Measurements from ENCODE around the gene IRF2BP1. TPM values are rescaled to one million over a fixed set of nuclear protein-coding genes. Genes with fewer than 3 reads are reported as not detected.

IRF2BP1 gene, protein sequence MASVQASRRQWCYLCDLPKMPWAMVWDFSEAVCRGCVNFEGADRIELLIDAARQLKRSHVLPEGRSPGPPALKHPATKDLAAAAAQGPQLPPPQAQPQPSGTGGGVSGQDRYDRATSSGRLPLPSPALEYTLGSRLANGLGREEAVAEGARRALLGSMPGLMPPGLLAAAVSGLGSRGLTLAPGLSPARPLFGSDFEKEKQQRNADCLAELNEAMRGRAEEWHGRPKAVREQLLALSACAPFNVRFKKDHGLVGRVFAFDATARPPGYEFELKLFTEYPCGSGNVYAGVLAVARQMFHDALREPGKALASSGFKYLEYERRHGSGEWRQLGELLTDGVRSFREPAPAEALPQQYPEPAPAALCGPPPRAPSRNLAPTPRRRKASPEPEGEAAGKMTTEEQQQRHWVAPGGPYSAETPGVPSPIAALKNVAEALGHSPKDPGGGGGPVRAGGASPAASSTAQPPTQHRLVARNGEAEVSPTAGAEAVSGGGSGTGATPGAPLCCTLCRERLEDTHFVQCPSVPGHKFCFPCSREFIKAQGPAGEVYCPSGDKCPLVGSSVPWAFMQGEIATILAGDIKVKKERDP
- 14.5 TPM for polyA plus RNA-seq (ENCODE audit: insufficient read length)
- long read RNA-seq, donor 1, transcript IRF2BP1-201 (1 exons, 2,564 nt) = major isoform, 30 of 30 reads
- long read RNA-seq, donor 1, partial matches to known transcripts = 0 of 30 reads
- long read RNA-seq, donor 1, other reads (novel, unspliced or antisense) = 0 of 30 reads
- long read RNA-seq, donor 2, transcript IRF2BP1-201 (1 exons, 2,564 nt) = major isoform, 19 of 19 reads
- long read RNA-seq, donor 2, partial matches to known transcripts = 0 of 19 reads
- long read RNA-seq, donor 2, other reads (novel, unspliced or antisense) = 0 of 19 reads
- long read RNA-seq, donor 3, transcript IRF2BP1-201 (1 exons, 2,564 nt) = major isoform, 12 of 12 reads
- long read RNA-seq, donor 3, partial matches to known transcripts = 0 of 12 reads
- long read RNA-seq, donor 3, other reads (novel, unspliced or antisense) = 0 of 12 reads
- long read RNA-seq, donor 4, partial matches to known transcripts = 0 of 1 reads
- long read RNA-seq, donor 4, other reads (novel, unspliced or antisense) = 0 of 1 reads
- long read RNA-seq, donor 5, transcript IRF2BP1-201 (1 exons, 2,564 nt) = major isoform, 25 of 25 reads
- long read RNA-seq, donor 5, partial matches to known transcripts = 0 of 25 reads
- long read RNA-seq, donor 5, other reads (novel, unspliced or antisense) = 0 of 25 reads
- long read RNA-seq, donor 6, transcript IRF2BP1-201 (1 exons, 2,564 nt) = major isoform, 37 of 37 reads
- long read RNA-seq, donor 6, partial matches to known transcripts = 0 of 37 reads
- long read RNA-seq, donor 6, other reads (novel, unspliced or antisense) = 0 of 37 reads
- long read RNA-seq, donor 7, transcript IRF2BP1-201 (1 exons, 2,564 nt) = major isoform, 36 of 36 reads
- long read RNA-seq, donor 7, partial matches to known transcripts = 0 of 36 reads
- long read RNA-seq, donor 7, other reads (novel, unspliced or antisense) = 0 of 36 reads
- long read RNA-seq, donor 8, transcript IRF2BP1-201 (1 exons, 2,564 nt) = major isoform, 9 of 9 reads
- long read RNA-seq, donor 8, partial matches to known transcripts = 0 of 9 reads
- long read RNA-seq, donor 8, other reads (novel, unspliced or antisense) = 0 of 9 reads

DNA sequence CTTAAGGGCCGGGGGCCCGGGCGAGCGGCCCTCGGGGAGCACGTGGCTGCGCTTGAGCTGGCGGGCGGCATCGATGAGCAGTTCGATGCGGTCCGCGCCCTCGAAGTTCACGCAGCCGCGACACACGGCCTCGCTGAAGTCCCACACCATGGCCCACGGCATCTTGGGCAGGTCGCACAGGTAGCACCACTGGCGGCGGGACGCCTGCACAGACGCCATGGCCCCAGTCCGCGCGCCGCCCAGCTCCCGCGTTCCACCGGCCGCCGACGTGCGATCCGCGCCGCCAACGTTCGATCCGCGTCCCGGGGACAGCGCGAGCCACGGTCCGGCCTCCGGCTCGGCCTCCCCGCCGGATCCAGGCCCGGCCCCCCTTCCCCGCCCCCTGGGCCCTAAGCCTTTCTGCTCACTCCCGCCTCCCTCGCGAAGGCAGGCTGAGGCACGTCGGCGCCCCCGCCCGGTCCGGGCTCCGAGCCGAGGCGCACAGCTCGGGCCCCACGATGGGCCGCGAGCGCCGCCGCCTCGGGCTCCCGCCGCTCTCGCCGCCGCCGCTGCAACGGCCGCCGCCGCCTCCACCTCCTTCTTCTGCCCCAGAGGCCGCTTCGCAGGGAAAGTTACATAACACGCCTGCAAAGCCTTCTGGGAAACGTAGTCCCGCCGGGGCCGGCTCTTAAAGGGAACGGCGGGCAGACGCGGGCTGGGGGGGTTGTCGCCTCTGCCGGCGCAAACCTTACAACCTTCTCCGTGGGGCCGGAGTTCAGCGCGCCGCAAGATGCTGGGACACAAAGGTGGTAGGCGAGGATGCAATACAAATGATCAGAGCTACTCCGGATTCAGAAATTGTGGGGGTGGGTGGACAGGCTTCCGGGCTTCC lies at the start of gene IRF2BP1:
Gene IRF2BP1, minus strand, starts transcription at position 586 of the 871 bp plus-strand sequence. Its CDS starts 367 bp downstream, at position 219.
- DNase-seq = peak; percentile 94

DNA sequence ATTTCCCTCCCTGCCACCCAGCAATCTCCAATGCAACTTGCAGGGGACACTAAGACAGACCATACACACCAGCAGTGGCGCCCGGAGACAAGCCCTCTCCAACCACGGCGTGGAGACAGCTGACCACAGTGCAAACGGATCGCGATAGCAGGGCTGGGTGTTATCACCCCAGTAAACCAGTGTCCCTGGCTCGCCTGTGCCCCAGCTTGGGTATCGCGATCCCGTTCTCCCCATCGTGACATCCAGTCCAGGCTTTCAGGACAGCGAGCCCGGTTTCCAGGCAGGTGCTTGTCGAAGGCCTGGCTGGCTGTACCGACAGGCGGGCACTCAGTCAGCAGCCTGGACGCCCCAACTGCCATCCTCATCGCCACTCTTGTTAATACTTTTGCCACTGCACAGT lies 49.3 kb upstream of the IRF2BP1 start:
- DNase-seq = no peak

DNA sequence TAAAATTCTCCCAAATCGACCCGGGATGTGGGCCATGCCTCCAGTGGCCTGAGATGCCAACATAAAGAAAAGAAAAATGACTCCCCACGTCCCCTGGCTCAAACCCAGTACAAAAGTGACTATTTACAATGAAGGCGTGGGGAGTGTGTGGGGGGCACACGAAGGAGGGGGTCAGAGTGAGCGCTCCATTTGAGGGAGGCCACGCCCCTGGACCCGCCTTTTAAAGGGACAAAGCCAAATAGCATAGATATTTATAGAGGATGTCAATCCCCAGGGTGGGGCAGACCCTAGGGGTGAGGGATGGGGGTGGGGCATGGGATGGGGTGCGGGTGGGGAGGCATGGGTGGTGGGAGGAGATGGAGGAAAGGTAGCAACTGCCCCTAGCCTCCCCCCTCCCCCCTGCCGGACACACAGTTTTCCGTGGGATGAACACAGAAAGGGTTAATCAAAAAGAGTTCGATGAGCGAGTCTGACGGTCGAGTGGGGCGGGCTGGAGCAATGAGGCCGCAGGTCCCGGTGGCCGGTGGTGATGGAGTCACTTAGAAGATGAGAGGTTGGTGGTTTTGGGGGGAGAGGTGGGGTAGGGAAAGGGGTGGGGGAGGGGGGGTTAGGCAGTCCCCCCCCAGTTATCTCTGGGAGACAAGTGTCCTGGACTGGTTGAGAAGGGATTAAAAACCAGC lies 48.8 kb upstream of the IRF2BP1 start:
- DNase-seq = no peak

DNA sequence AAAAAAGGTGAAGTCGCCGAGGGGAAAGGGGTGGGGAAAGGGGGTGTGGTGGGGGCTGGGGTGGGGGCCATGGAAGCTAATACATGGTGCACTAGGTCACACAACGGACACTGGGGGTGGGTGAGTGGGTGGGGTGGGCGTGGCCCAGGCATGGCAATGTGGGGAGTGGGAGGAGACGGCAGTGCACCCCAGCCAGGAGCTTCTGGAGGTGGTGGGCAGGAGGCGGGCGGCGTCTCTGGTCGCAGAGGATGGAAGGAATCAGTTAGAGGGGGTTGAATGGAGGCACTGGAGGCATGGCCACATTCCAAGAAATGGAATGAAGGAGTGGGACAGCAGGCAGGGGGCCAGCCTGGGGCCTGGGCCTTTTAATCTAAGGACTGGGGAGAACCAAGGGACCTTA lies 47.8 kb upstream of the IRF2BP1 start:
- no peak for DNase-seq

DNA sequence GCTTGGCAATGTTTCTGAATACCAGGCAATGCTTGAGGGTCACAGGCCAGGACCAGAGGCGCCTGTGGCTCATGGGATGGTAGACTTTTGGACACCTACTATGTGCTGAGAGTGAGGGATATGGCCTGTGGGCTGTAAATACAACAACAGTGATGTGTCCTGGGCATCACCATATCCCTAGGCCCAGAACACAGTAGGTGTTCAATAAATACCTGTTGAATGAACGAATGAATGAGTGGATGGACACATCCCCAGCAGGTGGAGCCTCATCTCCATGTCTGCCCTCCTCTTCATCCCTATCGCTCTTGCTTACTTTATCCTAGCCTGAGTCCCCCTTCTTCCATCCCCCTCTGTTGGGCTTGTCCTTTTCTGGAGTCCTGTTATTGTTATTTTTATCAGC lies 45.1 kb upstream of the IRF2BP1 start:
- no peak for DNase-seq

DNA sequence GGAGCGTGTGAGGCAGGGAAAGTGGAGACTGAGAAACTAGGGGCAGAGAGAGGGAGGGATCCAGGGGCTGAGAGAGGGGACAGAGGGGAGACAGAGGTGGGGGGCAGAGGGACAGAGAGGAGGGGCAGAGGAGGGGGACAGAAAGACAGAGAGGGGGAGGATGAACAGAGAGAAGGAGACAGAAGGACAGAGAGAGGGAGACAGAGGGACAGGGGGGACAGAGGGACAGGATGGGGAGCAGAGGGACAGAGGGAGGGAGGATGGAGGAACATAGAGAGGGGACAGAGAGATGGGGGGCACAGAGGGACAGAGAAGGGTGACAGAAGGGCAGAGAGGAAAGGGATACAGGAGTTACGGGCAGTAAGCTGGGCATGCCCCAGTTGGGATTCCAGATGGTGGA lies 43.3 kb upstream of the IRF2BP1 start:
- DNase-seq = no peak

DNA sequence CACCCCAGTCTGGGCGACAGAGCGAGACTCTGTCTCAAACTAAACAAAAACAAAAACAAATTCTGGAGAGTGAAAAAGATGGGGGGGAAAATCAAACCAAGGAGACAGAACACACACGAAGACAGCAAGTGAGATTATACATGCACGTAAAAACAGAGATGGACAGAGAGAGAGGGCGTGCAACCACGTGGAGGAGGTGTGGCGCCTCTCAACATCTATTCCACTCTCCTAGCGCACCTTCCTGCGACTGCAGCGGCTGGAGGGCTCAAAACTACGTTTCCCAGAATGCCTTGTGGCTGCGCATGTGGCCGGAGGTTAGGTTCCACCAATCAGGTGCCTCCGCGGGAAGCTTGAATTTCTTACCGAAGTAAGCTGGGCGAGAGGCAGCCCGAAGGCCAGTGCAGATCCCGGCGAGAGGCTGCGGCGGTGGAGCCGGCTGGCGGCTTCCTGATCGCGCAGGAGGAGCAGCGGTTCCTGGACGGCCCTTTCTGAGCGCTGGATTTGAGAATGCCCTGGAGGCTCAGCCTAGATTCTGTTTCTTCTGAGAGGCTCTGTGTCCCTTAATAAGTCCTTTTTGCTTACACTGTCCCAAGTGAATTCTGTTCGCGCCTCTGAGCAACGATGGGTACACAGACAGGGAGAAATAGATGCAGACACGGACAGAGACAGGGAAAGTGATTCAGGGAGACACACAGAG lies 41.8 kb upstream of the IRF2BP1 start:
- DNase-seq = peak; percentile 86

DNA sequence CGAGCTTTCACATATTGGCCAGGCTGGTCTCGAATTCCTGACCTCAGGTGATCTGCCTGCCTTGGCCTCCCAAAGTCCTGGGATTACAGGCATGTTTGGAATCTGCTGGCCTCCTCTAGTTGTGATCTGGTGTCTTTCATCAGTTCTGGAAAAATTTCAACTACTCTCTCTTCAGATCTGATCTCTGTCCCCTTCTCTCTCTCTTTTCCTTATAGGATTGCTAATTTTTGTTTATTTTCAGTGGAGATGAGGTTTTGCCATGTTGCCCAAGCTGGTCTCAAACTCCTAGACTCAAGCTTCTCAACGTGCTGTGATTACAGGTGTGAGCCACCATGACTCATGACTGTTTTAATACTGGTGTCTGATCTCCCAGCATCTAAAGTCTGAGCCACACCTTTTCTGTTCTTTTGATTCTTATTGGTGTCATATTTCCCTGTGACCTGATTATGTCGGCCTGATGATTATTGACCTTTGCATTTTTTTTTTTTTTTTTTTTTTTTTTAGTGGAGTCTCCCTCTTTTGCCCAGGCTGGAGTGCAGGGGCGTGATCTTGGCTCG lies 39.0 kb upstream of the IRF2BP1 start:
- DNase-seq = no peak

DNA sequence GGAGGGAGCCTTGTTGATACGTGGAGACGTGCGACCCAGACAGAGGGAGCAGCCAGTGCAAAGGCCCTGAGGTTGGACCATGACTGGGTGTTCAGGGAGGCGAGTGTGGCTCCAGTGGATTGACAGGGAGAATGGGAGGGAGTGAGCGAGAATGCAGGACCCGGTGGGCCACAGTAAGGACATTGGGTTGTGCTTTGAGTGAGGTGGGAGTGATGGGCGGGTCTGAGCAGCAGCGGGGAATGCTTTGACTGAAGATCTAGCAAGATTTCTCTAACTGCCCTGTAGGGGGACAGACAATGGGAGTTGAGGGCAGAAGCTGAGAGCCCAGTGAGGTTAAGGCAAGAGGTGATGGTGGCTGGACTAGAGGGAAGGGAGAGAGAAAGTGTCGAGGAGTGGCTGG lies 36.3 kb upstream of the IRF2BP1 start:
- DNase-seq = no peak

DNA sequence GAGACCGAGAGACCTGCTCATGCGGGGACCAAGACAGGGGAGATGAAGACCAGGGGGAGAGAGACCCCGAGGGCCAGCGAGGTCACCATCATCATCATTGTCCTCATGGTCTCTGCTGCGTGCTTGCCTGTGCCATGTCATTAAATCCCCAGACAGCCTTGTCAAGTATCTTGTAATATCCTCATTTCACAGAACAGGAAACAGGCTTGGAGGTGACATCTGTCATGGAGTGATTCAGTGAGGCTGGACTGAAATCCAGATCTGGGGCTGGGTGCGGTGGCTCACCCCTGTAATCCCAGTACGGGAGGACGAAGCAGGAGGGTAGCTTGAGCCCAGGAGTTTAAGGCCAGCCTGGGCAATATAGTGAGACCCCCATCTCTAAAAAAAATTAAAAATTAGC lies 34.5 kb upstream of the IRF2BP1 start:
- DNase-seq = no peak

DNA sequence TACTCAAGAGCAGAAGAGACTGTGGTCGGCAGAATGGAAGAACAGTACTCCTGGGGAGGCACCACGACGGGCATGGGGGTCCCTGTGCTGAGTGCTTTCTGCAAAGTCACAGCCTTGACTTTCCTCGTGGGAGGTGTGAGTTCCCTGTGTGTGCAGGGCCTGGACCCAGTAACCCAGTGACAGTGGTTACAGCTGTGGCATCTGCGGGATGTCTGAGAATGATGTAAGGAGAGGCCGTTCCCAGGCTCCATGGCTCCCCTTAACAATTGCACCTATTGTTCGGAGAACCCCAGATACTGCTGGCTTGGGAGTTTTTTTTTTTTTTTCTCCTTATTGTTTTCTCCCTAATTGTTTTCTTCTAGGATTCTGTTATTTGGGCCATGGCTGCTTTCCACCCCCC lies 33.7 kb upstream of the IRF2BP1 start:
- no peak for DNase-seq

DNA sequence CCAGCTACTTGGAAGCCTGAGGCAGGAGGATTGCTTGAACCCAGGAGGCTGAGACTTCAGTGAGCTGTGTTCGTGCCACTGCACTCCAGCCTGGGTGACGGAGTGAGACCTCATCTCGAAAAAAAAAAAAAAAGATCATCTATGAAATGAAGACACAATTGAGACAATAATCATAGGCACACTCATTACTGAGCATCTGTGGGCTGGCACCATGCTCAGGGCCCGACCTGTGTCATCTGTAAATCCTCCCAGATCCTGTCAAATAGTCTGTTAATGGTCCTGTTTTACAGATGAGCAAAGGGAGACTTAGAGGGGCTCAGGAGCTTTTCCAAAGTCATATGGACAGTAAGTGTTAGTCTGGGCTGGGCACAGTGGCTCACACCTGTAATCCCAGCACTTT lies 32.8 kb upstream of the IRF2BP1 start:
- no peak for DNase-seq

DNA sequence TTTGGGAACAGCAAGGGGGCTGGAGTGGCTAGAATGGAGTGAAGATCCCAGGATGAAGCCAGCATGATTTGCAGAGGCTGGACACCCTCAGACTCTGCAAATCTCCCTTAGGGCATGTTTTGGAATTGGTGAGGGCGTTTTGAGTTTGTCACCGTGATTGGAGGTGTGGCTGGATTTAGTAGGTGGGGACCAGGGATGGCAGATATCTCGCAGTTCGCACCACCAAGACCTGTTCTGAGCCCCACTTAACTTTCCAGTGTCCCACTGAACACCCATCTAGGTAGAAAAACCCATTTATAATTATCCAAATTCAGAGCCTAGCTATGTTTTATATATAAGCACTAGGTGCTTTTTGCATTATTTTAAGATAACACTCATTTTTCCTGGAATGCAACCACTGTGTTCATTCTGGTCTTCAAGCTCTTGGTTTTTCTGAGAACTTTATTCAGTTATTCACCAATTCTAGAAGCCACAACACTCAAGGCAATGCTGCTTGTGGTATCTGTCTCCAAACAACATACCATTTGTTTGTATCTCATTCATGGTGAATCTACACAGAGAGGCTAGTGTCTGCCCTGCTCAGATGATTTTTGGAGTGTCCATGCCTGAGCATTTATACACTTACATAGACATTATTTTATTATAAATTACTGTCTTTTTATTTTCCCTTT lies 31.6 kb upstream of the IRF2BP1 start:
- no peak for DNase-seq

DNA sequence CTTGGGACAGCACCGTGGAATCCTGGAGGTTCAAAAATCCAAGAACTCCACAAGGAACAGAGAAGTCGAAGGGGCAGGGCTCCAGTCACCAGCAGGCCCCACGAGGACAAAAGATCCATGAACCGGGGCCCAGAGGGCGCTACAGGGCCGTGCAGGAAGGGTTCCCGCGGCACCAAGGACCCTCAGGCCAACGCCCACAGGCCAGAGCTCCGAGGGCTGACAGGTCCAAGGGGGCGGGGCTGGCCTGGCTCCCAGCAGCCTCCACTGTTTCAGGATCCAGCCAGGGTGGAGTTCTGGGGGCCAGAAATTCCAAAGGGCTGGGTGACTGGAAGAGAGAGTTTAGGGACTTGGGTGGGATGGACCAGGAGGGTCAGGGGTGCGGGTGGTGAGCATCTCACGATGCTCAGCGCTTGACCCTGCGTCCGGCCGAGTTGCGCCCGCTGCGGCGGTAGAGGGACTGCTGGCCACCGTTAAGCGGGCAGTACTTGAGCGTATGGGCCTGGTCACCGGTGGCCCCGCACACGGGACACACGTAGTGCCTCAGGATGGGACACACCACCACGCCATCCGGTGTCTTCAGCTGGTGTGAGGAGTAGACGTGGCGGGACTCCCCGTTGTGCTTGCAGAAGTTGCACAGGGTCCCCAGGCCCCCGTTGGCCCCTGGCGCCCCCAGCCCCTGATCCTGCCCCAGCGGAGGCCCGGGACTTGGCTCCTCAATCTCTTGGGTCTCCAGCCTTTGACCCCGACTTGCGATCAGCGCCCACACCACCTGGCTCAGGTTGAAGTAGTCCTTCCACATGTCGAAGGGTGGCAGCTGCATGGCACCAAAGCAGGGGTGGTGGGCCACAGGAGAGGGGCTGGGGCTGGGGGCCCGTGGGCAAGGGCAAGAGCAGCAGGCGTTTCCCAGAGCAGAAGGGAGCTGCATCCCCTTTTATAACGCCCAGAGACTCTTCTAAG lies 28.2 kb upstream of the IRF2BP1 start, which contains the start of gene NANOS2:
Gene NANOS2, minus strand, starts transcription at position 905 of the 957 bp plus-strand sequence. Its CDS starts 85 bp downstream, at position 820.
- no peak for DNase-seq

DNA sequence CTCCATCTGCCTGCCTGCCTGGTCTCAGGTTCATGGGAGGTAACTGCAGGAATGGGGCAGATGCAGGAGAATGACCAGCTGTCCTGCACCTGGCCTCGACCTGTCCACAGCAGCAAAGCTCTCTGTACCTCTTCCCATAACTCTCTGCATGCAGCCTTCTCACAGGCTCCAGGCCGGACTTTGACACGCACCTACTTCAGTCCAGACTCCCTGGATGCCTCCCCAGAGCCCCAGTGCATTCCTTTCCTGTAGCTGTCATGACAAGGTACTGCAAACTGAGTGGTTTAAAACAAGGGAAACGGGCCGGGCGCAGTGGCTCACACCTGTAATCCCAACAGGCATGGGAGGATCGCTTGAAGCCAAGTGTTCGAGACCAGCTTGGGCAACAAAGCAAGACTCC lies 25.4 kb upstream of the IRF2BP1 start:
- no peak for DNase-seq

DNA sequence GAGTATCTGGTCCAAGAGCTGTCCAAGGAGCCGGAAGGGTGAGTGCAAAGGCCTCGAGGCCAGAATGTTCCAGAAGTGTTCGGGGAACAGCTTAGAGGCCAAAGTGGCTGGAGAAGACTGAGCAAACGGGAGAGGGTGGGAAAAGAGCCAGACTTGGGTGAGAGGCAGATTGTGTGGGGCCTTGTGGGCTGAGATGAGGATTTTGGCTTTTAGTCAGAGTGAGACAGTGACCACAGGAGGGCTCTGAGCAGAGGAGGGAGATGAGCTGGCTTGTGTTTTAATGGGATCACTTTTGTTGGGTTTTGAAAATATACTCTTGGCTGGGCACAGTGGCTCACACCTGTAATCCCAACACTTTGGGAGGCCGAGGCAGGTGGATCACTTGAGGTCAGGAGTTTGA lies 23.0 kb upstream of the IRF2BP1 start:
- DNase-seq = no peak

DNA sequence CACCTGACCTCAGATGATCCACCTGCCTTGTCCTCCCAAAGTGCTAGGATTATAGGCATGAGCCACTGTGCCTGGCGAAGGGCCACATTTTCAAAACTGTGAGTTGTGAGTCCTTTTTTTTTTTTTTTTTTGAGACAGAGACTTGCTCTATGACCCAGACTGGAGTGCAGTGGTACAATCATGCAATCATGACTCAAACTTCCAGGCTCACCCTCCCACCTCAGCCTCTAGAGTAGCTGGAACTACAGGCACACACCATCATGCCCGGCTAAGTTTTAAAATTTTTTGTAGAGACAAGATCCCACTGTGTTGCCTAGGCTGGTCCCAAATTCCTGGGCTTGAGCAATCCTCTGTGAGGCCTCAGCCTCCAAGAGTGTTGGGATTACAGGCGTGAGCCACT lies 20.3 kb upstream of the IRF2BP1 start:
- DNase-seq = no peak

Data from left kidney (tissue), 8 donors.